Body of pancreas (tissue), 4 donors: ENCODE measurements around the gene GCM1.

Source experiments
- POLR2A ChIP-seq, 3 donors: fragments of 450-650 bp; IDR thresholded peaks; one replicate each; pipeline ENCODE4 v1.6.1; 2016; ENCODE audit warnings: antibody characterized with exemption in 3 of 3, mild to moderate bottlenecking in 2 of 3
- TF ChIP-seq, protein P1 (sequence below), 7 experiments: fragments of 450-650 bp in 4 of 7; fragments of 200-600 bp in 3 of 7; sonication (generic) in 3 of 7; IDR thresholded peaks; one replicate each; pipeline ENCODE4 v1.5.1; 2016 to 2019; ENCODE audit warnings: antibody characterized with exemption in 7 of 7

DNA sequence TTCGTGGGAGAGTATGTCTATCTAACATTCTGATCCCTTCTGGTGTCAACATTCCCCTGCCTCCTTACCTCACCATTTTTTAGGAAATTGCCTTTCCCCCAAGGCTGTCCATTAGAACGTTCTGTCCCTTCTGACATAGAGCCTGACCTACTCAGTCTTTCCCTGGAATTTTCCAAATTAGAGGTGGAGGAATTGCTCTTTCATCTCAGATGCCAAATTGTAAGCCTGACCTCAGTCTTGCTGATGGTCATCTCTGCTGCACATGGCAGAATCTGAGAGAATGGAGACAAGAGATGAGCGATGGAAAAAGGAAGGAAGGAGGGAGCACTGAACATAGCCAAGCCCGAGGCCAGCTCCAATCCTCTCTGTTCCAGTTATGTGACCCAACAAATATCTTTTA lies 5.4 kb upstream of the GCM1 start:
- TF ChIP-seq, protein P1, sequence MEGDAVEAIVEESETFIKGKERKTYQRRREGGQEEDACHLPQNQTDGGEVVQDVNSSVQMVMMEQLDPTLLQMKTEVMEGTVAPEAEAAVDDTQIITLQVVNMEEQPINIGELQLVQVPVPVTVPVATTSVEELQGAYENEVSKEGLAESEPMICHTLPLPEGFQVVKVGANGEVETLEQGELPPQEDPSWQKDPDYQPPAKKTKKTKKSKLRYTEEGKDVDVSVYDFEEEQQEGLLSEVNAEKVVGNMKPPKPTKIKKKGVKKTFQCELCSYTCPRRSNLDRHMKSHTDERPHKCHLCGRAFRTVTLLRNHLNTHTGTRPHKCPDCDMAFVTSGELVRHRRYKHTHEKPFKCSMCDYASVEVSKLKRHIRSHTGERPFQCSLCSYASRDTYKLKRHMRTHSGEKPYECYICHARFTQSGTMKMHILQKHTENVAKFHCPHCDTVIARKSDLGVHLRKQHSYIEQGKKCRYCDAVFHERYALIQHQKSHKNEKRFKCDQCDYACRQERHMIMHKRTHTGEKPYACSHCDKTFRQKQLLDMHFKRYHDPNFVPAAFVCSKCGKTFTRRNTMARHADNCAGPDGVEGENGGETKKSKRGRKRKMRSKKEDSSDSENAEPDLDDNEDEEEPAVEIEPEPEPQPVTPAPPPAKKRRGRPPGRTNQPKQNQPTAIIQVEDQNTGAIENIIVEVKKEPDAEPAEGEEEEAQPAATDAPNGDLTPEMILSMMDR (IDR thresholded peaks at IDR 0.05), result no peak
- TF ChIP-seq POLR2A (IDR thresholded peaks at IDR 0.05), result no peak
